Measurements from ENCODE around the gene LRCH1.
"Not testable (repeated sequence)": the region's sequence is repeated elsewhere in the genome, so short reads cannot be mapped to it uniquely, and the experiment has no call there.

LRCH1 gene

GRCh38 chr13:46552889-46553520 is at the start of gene LRCH1:
Gene LRCH1, plus strand, starts transcription at chr13:46553170. Its CDS starts 227 bp downstream, at chr13:46553397.
- peak; percentile 85 for DNase-seq (ENCODE audit: low spot score)

GRCh38 chr13:46504036-46504435 is 48.9 kb upstream of the LRCH1 start:
- no peak for DNase-seq (ENCODE audit: low spot score)

GRCh38 chr13:46507981-46508380 is 45.0 kb upstream of the LRCH1 start:
- no peak for DNase-seq (ENCODE audit: low spot score)

- no peak for DNase-seq (ENCODE audit: low spot score)
Observed at GRCh38 chr13:46509981-46510380, 43.0 kb upstream of the LRCH1 start.

DNA sequence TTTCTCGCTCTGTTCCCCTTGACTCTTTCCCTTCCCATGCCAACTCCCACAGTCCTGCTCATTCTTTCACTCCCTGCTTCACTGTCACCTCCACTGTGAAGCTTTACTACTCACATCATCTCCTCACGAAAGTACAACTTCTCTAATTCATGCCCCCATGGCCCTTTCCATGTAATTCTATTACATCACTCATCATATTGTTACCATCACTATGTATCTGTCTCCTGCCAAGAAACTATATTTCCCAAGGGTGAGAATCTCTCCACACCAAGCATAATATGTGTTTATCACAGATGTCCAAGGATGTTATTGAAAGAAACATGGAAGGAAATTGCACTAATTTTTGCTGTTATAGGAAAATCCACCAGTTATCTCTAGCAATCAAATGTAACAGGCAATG is 37.2 kb upstream of the LRCH1 start:
- DNase-seq (ENCODE audit: low spot score), result no peak

- DNase-seq (ENCODE audit: low spot score), result no peak
Observed at GRCh38 chr13:46516599-46517338, 36.2 kb upstream of the LRCH1 start.

GRCh38 chr13:46517748-46518147 is 35.2 kb upstream of the LRCH1 start:
- not testable (repeated sequence) for DNase-seq (ENCODE audit: low spot score)

DNA sequence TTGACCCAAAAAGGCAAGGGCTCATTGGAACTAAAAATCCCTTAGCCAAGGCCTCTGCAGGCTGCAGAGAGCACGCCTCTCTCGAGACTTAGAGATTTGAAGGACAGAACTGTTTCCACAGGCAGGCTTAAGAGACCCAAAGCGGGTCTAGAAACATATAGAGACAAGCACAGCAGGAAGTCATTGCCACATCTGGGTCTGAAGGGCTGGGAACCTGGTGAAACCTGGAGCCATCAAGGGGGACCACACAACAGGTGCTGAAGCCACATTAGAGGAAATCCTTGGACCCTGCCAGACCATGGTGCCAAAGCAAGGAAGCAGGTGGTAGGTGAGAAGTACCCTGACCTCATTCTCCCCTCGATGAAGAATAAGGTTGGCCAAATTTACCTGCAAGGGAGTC is 33.8 kb upstream of the LRCH1 start:
- no peak for DNase-seq (ENCODE audit: low spot score)

DNA sequence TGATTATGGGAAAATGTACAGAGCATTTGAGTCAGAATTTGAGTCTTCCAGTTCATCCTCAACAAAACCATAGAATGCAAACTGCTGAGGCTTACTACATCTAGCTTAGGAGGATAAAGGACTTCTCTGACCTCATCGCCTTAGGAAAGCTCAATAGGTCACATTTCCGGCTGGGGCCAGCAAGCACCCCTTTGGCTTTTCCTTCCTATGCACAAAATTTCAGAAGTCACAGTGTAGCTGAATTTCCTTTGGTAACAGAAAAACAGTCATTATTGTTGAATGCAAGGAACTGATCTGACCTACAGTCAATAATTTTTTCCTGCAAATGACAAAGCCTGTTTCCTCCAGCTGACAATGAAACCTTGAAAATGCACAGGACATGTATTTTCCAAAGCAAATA is 32.8 kb upstream of the LRCH1 start:
- no peak for DNase-seq (ENCODE audit: low spot score)

- DNase-seq (ENCODE audit: low spot score), result no peak
Observed at GRCh38 chr13:46521486-46521885, 31.5 kb upstream of the LRCH1 start.

DNA sequence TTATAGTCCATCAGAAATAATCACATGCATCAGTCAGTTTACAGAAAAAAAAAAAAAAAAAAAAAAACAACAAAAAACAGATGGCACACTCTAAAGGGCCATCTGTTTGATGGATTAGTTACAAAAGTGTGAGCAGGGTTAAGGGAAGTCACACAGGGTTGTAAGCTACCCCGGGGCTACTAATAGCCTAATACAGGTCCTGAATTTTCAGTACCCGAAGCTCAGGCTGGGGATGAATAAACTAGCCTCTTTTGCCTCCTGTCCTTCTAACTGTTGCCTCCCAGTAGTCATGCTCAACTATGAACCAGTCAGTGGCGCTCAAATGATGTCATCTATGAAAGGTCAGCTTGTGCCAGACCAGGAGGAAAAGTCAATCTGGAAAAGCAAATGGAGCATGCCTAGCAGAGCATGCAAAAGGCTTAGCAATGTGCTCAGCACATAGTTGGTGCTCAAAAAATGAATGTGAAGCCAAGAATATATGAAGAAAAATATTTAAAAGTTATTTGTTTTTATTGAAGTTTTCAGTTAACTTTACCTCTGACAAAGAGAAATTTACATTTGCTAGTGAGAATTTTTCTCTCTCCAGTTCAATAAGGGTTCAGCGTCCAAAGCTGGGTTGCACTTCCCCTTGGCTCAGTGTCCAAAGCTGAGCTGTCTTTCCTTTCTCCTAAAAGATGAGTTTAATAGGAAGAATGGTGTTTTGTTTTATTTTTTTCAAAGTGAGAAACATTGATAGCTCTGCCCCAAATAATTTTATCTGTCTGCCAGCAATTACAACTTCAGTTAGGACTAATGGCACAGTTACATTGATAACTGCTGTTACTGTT is 30.8 kb upstream of the LRCH1 start:
- DNase-seq (ENCODE audit: low spot score), result no peak

GRCh38 chr13:46522748-46523030 is 30.3 kb upstream of the LRCH1 start:
- DNase-seq (ENCODE audit: low spot score), result no peak

DNA sequence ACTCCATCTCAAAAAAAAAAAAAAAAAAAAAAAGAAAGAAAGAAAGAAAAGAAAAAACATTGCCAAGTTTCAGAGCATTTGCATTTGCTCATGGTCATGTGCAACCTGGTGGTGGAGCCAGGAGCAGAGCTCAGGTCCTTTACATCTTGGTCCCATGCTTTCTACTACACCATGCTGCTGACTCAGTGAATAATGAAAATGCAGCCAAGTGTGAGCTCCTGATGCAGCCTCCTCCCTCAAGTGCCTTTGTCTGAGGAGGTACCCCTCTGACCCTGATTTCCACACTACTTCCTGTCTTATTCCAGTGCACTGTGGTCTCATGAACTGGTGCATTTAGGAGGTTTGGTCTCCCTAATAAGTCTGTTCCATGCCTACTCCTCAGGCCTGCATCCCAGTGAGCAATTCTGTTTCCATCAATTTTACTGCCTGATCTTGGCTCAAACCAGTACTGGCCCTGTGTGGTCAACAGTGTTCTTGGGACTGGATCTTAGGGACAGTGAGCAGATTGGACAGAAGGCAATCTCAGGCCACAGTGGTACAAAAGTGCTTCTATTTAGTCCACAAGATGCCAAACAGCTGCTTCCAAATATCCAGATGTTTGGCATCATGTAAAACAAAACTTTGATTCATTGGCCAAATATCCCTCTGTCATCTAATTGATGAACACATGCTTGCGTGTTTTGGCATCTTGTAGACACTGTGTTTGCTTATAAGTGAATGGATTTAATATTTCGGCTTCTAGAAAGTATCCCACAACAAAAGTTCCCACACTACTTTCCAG is 28.8 kb upstream of the LRCH1 start:
- DNase-seq (ENCODE audit: low spot score), result no peak

- no peak for DNase-seq (ENCODE audit: low spot score)
Observed at GRCh38 chr13:46526100-46526735, 26.8 kb upstream of the LRCH1 start.

GRCh38 chr13:46526740-46527139 is 26.2 kb upstream of the LRCH1 start:
- DNase-seq (ENCODE audit: low spot score), result no peak

DNA sequence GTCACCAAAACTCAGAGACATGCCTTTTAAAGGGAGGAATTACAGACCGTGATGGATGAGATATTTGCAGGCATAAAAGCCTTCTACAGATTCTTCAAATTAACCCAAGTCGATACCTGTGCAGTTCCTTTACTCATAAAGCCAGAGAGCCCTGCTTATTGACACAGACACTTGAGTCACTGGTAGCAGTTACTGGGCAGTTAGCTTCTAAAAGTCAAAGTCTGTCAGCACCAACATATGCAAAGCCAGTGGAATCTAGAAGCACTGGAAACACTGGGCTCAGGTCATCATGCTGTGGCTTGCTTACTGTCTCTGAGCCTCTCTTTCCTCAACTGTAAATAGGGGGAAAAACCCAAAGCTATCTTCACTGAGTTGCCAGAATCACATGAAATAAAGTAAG is 25.7 kb upstream of the LRCH1 start:
- no peak for DNase-seq (ENCODE audit: low spot score)

DNA sequence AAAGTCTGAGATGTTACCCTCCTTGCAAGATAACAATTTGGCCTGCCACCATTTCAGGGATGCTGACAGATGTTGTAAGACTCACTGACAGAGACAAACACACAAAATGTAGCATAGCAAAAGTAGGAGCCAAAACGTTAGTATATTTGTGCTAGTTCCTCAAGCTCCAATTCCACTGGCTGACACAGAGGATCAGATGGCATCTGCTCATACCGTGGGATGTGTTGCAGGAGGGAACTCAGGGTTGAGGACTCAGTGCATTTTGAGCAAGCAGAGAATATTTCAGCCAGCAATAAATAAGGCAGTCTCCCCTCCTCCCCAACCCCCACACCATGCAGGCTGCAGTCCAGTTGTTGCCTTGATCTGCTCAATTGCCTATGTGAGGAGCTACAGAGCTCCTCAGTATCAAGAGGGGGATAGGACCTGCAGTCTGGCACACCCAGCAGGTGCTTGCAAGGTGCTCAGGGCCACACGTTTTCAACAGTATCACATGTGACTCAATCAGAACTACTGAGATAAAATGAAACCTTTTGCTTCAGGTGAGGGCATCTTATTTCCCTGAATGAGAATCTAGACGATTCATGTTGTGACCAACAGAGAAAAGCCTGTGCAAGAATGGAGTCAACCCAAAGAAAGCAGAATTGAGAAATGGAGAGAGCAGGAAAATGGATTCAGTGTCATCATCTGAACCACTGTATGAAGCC is 23.6 kb upstream of the LRCH1 start:
- DNase-seq (ENCODE audit: low spot score), result no peak

- DNase-seq (ENCODE audit: low spot score), result no peak
Observed at GRCh38 chr13:46530084-46530935, 22.7 kb upstream of the LRCH1 start.

- no peak for DNase-seq (ENCODE audit: low spot score)
Observed at GRCh38 chr13:46531953-46532352, 21.0 kb upstream of the LRCH1 start.

DNA sequence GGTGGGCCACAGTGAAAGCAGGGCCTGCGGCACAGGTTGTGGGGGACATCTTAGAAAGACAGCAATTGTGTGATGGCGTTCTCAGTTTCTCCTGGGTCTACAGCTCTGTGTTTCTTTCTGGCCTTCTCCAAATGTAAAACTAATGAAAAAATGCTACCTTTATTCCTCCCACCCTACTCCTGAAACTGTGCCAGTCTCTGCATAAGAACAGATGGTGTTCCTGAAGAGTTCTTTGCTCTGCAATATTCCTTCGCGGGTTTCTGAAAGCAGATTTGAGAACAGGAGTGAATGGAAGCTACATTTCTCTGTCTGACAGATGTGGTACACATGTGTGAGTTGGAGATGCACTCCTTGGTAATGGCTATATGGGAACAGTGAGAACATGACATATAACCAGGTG is 18.0 kb upstream of the LRCH1 start:
- no peak for DNase-seq (ENCODE audit: low spot score)
